ENCODE measurements around the gene KBTBD4.
"Not testable (repeated sequence)": the region's sequence is repeated elsewhere in the genome, so short reads cannot be mapped to it uniquely, and the experiment has no call there.

Gene KBTBD4

DNA sequence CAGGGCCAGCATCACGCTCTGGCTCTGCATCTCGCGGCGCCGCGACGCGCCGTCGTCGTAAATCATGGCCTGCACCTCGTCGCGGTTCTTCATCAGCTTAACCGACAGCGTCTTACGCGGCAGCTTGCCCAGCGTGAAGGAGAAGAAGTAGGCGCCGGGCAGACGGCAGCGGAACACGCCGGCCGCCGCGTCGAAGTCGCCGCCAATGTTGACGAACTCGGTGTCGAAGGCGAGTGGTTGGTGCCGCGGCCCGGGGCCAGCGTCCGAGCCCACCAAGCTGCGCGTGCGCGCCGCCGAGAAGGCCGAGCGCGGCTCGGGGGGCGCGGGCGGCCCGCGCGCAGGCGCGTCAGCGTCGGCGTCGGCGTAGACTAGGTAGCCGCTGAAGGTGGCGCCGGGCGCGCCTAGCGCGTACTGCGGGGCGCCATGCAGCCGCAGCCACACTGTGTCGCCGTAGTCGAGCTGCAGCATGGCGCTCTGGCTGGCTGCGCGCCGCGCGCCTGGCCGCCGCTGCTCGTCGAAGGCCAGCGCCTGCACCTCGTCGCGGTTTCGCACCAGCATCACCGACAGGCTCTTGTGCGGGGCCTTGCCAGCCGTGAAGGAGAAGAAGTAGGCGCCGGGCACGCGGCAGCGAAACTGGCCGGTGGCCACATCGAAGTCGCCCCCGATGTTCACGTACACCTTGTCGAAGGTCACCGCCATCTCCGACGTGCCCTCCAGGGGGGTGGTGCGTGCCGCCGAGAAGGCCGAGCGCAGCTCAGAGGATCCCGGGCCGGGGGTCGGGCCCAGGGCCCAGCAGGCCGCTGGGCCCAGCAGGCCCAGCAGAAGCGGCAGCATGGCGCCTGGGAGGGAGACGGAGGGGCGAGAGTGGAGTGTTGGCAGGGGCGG, 11.4 kb upstream of the KBTBD4 start:
- no peak for DNase-seq (ENCODE audit: low spot score)

GRCh38 chr11:47589584-47589976, 10.8 kb upstream of the KBTBD4 start:
- no peak for DNase-seq (ENCODE audit: low spot score)

DNA sequence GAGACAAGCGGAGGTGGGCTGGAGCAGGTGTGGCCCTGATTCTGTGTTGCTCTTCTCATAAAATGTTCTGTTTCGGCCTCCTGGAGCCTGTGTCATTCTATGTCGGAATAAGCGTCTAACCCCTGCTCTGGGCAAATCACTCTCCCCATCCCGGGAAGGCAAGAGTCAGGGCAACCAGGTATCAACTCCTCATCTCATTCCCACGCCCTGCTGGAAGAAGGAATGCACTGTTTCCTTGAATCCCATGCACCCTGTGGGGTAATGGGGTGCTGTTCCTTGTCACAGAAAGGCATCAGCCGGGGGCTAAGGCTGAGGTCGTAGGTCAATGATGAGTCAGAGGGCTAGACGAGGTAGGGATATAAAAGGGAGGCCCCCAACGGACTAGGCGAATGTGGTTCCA, 10.3 kb upstream of the KBTBD4 start:
- no peak for DNase-seq (ENCODE audit: low spot score)

DNA sequence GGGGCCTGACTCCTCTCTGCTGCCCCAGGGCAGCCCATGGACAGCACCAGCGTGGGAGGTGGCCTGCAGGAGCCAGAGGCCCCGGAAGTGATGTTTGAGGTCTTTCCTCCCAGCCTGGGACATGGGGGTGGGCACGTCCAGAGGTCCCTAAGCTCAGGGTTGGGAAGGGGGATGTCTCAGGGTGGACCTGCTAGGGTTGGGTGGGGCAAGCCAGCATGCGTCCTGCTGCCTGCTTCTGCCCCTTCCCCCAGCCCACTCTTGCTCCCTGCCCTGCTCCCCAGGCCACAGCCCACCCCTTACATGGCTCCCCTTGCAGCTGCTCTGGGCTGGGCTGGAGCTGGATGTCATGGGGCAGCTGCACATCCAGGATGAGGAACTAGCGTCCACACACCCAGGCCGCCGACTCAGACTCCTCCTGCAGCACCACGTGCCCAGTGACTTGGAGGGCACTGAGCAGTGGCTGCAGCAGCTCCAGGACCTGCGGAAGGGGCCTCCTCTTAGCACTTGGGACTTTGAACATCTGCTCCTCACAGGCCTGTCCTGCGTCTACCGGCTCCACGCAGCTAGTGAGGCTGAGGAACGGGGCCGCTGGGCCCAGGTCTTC, 9.1 kb upstream of the KBTBD4 start:
- DNase-seq (ENCODE audit: low spot score), result no peak

DNA sequence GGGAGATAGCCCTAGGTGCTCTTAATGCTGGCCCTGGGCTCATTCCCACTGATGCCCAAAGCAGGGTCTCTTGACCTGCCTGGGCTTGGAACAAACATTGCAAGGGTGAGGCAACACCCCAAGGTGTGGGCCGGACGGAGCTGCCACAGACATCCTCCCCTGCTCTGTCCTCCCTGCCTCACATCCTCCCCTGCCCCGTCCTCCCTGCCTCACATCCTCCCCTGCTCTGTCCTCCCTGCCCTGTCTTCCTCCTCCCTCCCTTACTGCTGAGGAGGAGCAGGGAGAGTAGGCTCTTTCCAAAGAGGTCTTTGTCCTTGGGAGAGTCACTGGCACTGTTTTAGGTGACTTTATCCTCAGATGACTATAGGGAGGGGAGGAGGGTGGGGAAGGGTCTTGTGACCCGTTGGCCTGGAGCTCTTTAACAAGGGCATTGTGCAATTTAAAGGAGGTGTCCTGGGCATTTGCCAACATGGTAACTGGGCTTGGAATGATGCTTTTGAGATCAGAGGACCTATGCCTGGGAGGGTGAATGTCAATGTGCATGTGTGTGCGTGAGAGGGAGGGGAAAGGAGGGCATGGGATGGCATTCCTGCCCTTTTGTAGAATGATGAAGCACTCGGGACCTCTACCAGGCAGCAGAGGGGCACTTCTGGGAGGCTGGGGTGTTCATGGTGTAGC, 8.4 kb upstream of the KBTBD4 start:
- DNase-seq (ENCODE audit: low spot score), result no peak

GRCh38 chr11:47586098-47586855, 7.5 kb upstream of the KBTBD4 start, which contains the start of gene FAM180B:
Gene FAM180B (plus strand): TSS chr11:47586678. CDS start chr11:47586769, 91 bp downstream.
- no peak for DNase-seq (ENCODE audit: low spot score)

DNA sequence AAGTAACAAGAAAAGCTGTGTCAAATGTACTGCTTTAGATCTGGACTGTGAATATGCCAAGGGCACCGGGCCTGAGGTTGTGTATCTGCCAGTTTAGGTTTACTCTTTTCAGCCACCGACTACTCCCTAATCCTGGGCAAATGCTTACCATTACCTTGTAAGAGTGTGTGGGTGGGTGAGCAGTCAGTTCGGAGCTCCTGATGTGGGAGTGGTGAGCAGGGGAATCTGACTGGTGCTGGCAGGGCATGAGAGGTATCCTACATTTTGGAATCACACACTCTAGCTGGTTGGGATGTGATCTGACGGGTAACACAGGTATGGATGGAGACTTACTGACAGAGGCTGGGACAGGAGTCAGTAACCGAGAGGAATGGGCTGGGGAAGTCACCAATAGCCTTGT, 5.1 kb upstream of the KBTBD4 start:
- no peak for DNase-seq (ENCODE audit: low spot score)

DNA sequence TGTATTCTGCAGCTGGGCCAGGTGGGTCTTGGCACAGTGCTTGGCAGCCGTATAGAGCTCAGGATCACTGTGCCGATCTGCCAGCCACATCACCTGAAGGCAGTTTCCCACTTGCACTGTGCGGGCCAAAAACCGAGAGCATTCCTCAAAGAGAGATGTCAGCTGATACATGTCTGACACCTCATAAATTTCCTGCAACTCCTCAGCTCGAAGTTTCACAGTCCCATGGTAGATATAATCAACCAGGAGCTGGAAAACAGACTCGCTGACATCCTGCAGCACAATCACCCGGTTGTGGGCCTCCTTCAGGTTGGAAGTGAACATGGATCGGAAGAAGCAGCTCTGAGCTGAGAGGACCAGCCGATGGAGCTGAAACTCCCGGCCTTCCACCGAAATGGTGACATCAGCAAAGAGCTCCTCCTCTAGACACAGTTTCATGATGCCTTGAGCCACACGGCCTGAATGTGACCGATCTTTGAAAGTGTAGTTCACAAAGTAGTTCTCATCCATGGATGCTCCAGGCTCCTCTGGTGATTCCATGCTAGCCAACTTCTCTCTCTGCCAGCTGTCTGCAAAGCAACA, 1.2 kb downstream of the KBTBD4 start:
- no peak for DNase-seq (ENCODE audit: low spot score)

DNA sequence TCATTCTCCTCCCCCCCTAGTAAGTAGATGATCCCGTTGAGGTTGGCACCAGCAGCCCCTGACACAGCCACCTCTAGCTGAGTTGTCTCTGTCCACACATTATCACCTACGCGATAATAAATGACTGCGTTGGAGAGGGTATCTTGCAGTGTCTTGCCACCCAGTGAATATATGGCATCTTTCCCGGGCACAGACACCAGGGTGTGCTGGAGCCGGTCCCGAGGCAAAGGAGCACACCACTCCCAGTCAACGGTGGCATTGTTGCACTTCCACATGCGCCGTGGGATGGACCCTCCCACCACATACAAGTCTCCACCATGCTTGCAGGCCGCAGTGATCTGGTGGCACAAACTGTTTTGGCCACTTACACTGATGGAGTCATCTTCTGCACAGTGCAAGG, 5.4 kb downstream of the KBTBD4 start:
- DNase-seq (ENCODE audit: low spot score), result no peak

DNA sequence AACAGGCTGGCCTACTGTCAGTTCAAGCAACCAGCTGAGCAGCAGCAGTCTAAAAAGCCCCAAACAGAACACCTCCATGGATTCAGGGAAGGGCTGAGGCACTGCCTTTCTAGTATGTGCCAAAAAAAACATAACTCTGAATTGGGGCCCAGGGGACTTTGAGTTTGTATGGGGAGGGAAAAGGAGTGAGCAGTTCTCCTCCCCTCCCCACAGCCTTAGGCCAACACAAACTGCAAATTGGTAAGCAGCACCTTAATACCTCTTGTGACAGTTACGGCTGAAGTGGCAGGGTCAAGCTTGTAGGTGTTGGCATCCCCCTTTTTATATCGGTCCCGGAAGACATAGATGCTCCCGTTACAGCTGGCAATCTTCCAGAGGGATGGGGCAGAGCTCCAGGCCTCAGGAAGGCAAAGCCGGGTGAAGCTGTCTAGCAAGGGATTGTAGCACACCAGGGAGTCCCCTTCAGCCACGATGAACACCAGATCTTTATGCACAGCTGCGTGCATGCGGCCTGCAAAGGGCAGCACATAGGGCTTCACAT, 6.0 kb downstream of the KBTBD4 start:
- DNase-seq (ENCODE audit: low spot score), result no peak

- no peak for DNase-seq (ENCODE audit: low spot score)
Measured at GRCh38 chr11:47571895-47572294, 6.9 kb downstream of the KBTBD4 start.

- DNase-seq (ENCODE audit: low spot score), result no peak
Measured at GRCh38 chr11:47571357-47571729, 7.4 kb downstream of the KBTBD4 start.

- no peak for DNase-seq (ENCODE audit: low spot score)
Measured at GRCh38 chr11:47570651-47571356, 8.0 kb downstream of the KBTBD4 start.

DNA sequence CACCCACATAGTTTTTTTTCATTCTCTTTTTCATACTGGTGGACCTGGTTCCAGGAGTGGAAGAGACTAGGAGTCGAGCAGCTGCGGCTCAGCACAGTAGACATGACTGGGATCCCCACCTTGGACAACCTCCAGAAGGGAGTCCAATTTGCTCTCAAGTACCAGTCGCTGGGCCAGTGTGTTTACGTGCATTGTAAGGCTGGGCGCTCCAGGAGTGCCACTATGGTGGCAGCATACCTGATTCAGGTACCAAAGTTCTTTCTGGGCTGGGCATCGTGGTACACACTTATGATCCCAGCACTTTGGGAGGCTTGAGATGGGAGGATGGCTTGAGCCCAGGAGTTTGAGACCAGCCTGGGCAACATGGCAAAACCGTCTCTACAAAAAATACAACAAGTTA, 9.1 kb downstream of the KBTBD4 start:
- DNase-seq (ENCODE audit: low spot score), result no peak

DNA sequence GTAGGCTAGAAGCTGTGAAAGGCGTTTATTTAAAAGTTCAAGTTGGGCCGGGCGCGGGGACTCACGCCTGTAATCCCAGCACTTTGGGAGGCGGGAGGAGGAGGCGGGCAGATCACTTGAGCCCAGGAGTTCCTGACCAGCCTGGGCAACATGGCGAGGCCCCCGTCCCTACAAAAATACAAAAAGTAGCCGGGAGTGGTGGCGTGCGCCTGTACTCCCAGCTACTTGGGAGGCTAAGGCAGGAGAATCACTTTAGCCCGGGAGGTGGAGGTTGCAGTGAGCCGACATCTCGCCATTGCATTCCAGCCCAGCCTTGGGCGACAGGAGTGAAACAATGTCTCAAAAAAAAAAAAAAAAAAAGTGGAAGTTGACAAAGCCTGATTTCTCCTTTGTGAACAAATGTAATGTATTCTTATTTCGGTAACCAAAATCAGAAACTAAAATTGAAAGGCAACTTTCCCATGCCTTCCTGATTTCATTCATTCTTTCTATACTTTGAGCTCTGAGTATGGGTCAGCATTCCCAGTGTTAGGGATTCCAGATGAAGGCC, 12.5 kb downstream of the KBTBD4 start:
- DNase-seq (ENCODE audit: low spot score), result no peak

GRCh38 chr11:47565340-47566148, 13.2 kb downstream of the KBTBD4 start, which contains the start of gene PTPMT1:
Gene PTPMT1 (plus strand): TSS chr11:47565599. CDS start chr11:47565623, 24 bp downstream.
- peak; percentile 73 for DNase-seq (ENCODE audit: low spot score)

- no peak for DNase-seq (ENCODE audit: low spot score)
Measured at GRCh38 chr11:47564933-47565339, 13.8 kb downstream of the KBTBD4 start.

DNA sequence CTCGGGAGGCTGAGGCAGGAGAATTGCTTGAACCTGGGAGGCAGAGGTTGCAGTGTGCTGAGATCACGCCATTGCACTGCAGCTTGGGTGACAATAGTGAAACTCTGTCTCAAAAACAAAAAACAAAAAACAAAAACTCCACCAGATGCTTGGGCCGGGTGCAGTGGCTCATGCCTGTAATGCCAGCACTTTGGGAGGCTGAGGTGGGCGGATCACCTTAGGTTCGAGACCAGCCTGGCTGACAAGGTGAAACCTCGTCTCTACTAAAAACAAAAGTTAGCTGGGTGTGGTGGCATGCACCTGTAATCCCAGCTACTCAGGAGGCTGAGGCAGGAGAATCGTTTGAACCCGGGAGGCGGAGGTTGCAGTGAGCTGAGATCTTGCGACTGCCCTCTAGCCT, 14.4 kb downstream of the KBTBD4 start:
- not testable (repeated sequence) for DNase-seq (ENCODE audit: low spot score)

GRCh38 chr11:47562393-47562792, 16.4 kb downstream of the KBTBD4 start:
- not testable (repeated sequence) for DNase-seq (ENCODE audit: low spot score)

DNA sequence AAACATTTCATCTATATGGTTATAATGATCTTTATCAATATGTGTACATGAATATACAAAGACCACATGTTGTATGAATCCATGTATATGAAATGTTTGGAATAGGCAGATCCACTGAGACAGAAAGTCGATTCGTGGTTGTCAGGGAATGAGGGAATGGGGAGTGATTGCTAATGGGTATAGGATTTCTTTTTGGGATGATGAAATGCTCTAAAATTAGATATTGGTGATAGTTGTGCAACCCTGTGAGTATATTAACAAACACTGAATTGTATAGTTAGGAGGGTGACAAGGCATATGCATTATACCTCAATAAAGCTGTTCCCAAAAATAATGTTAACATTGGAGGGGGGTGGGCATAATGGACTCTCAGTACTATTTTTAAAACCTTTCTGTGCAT, 18.3 kb downstream of the KBTBD4 start:
- no peak for DNase-seq (ENCODE audit: low spot score)

All from LoVo (cell line).